Gastrocnemius medialis (tissue), 4 donors: Measurements from ENCODE around the gene NPIPA1.

ENCODE experiments used
- POLR2A ChIP-seq, 2 donors: fragments of 450-650 bp; IDR thresholded peaks; one replicate each; pipeline ENCODE4 v1.6.1; 2017; ENCODE audit warnings: antibody characterized with exemption in 2 of 2, mild to moderate bottlenecking in 2 of 2, moderate library complexity in 2 of 2
- TF ChIP-seq, protein P1 (sequence below), 5 experiments: fragments of 450-650 bp in 3 of 5; fragments of 200-600 bp in 2 of 5; sonication (generic) in 2 of 5; IDR thresholded peaks in 4 of 5; conservative IDR thresholded peaks in 1 of 5; 1 replicate in 4 of 5; 2 replicates in 1 of 5; pipeline ENCODE4 v1.5.1; 2016 to 2019; ENCODE audit warnings: antibody characterized with exemption in 5 of 5, mild to moderate bottlenecking in 3 of 5, moderate library complexity in 3 of 5

DNA sequence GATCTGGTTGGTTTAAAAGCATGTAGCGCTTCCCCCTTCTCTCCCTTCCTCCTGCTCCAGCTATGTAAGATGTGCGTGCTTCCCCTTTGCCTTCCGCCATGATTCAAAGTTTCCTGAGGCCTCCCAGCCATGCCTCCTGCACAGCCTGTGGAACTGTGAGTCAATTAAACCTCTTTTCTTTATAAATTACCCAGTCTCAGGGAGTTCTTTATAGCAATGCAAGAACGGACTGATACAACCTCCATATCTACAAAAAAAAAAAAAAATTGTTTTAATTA lies 21.0 kb downstream of the NPIPA1 start:
- TF ChIP-seq, protein P1, sequence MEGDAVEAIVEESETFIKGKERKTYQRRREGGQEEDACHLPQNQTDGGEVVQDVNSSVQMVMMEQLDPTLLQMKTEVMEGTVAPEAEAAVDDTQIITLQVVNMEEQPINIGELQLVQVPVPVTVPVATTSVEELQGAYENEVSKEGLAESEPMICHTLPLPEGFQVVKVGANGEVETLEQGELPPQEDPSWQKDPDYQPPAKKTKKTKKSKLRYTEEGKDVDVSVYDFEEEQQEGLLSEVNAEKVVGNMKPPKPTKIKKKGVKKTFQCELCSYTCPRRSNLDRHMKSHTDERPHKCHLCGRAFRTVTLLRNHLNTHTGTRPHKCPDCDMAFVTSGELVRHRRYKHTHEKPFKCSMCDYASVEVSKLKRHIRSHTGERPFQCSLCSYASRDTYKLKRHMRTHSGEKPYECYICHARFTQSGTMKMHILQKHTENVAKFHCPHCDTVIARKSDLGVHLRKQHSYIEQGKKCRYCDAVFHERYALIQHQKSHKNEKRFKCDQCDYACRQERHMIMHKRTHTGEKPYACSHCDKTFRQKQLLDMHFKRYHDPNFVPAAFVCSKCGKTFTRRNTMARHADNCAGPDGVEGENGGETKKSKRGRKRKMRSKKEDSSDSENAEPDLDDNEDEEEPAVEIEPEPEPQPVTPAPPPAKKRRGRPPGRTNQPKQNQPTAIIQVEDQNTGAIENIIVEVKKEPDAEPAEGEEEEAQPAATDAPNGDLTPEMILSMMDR (IDR thresholded peaks at IDR 0.05 in 4 of 5, conservative IDR thresholded peaks at IDR 0.05 in 1 of 5): no peak
- no peak for TF ChIP-seq POLR2A (IDR thresholded peaks at IDR 0.05)
